DOHH2 (cell line): ENCODE data around the gene CSMD2.

Experiments
- H3F3A ChIP-seq: fragments of 200-600 bp; sonication (generic), shearing (Covaris generic); 2 replicates; pipeline ENCODE4 v1.6.0; 2016; ENCODE audit warnings: antibody characterized with exemption, mild to moderate bottlenecking; ENCODE audit not compliant: control insufficient read depth, insufficient read depth
- H3K27ac ChIP-seq: fragments of 200-600 bp; sonication (generic); 2 replicates; pipeline ENCODE4 v1.5.1; 2014; ENCODE audit warnings: low read depth, mild to moderate bottlenecking, low read length, moderate library complexity
- H3K27me3 ChIP-seq: fragments of 200-600 bp; sonication (generic); 2 replicates; pipeline ENCODE4 v1.6.1; 2014; ENCODE audit warnings: mild to moderate bottlenecking, low read length, mixed read lengths; ENCODE audit not compliant: control insufficient read depth
- H3K36me3 ChIP-seq: fragments of 200-600 bp; sonication (generic); 2 replicates; pipeline ENCODE4 v1.6.1; 2014; ENCODE audit warnings: mild to moderate bottlenecking, low read length, moderate library complexity, mixed read lengths; ENCODE audit not compliant: control insufficient read depth
- H3K4me1 ChIP-seq: fragments of 200-600 bp; sonication (generic); 2 replicates; pipeline ENCODE4 v1.6.1; 2014; ENCODE audit warnings: mild to moderate bottlenecking, low read length, mixed read lengths; ENCODE audit not compliant: control insufficient read depth
- H3K4me2 ChIP-seq: fragments of 200-600 bp; sonication (generic); 2 replicates; pipeline ENCODE4 v1.6.0; 2014; ENCODE audit warnings: mild to moderate bottlenecking, low read length, moderate library complexity
- H3K4me3 ChIP-seq: fragments of 200-600 bp; sonication (generic); 2 replicates; pipeline ENCODE4 v1.5.1; 2014; ENCODE audit warnings: mild to moderate bottlenecking, low read length, mixed read lengths
- H3K79me2 ChIP-seq: fragments of 200-600 bp; sonication (generic); 2 replicates; pipeline ENCODE4 v1.6.1; 2014; ENCODE audit warnings: mild to moderate bottlenecking, low read length, mixed read lengths; ENCODE audit not compliant: control insufficient read depth
- H3K9me2 ChIP-seq: fragments of 200-600 bp; sonication (generic); replicated peaks from 2 replicates; pipeline ENCODE4 v1.6.1; 2014; ENCODE audit warnings: mild to moderate bottlenecking, low read length, mixed read lengths; ENCODE audit not compliant: control insufficient read depth
- H3K9me3 ChIP-seq: fragments of 200-600 bp; sonication (generic); 2 replicates; pipeline ENCODE4 v1.6.1; 2014; ENCODE audit warnings: antibody characterized with exemption, low read length, mixed read lengths; ENCODE audit not compliant: control insufficient read depth, insufficient read depth
- H4K20me1 ChIP-seq: fragments of 200-600 bp; sonication (generic); 2 replicates; pipeline ENCODE4 v1.6.0; 2014; ENCODE audit warnings: low read depth, mild to moderate bottlenecking, antibody characterized with exemption, low read length, moderate library complexity; ENCODE audit not compliant: control insufficient read depth, insufficient read depth
- EZH2phosphoT487 ChIP-seq: fragments of 200-600 bp; sonication (generic); IDR thresholded peaks from 2 replicates; pipeline ENCODE4 v1.6.1; 2017; ENCODE audit warnings: borderline replicate concordance, mild to moderate bottlenecking, antibody characterized with exemption, low read length, moderate library complexity, mixed read lengths
- TF ChIP-seq, protein P1 (sequence below): fragments of 200-600 bp; sonication (generic); IDR thresholded peaks from one replicate; pipeline ENCODE4 v1.5.1; 2014; ENCODE audit warnings: antibody characterized with exemption, mild to moderate bottlenecking, low read depth, low read length; ENCODE audit not compliant: poor library complexity, severe bottlenecking

The CSMD2 gene

DNA sequence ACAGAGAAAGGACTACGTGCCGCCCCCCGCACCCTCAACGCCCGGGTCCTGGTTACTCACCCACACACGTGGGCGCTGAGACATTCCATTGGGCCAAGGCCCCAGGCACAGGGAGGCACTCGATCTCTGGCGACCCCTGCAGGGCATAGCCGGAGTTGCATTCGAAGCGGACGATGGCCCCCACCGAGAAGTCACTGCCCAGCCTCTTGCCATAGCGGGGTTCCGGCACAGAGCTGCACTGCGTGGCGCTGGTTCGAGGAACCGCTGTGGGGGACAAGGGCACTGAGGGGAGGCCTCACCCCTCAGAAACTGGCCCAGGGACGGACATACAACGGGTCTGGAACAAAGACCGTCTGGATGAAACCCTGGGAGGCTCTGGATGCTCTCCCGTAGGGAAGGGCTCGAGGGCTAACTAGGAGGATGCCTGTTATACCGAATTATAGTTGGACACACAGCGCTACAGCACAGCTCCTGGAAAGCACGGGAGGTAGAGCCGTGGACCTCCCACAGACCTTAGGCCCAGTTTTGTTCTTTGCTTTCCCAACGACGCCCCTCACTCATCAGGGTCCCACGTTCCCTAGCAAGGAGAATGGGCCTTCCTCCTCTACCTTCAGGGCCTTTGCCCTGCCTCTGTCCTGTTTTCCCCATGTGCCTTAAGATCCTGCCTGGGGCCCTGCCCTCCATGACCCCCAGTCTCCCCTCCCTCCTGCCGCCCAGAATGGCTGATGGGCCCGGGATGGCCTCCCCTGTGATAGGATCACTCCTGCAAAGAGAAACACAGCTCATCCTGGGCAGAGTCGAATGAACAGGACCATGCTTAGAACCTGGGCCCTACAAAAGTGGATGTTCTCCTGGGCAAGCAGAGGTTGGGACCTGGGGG, 539.8 kb downstream of the CSMD2 start:
- H4K20me1 ChIP-seq: no peaks in the 10 kb centered on the region
- H3K9me3 ChIP-seq: no peaks in the 10 kb centered on the region
- H3K4me1 ChIP-seq: no peaks in the 10 kb centered on the region
- TF ChIP-seq, protein P1, sequence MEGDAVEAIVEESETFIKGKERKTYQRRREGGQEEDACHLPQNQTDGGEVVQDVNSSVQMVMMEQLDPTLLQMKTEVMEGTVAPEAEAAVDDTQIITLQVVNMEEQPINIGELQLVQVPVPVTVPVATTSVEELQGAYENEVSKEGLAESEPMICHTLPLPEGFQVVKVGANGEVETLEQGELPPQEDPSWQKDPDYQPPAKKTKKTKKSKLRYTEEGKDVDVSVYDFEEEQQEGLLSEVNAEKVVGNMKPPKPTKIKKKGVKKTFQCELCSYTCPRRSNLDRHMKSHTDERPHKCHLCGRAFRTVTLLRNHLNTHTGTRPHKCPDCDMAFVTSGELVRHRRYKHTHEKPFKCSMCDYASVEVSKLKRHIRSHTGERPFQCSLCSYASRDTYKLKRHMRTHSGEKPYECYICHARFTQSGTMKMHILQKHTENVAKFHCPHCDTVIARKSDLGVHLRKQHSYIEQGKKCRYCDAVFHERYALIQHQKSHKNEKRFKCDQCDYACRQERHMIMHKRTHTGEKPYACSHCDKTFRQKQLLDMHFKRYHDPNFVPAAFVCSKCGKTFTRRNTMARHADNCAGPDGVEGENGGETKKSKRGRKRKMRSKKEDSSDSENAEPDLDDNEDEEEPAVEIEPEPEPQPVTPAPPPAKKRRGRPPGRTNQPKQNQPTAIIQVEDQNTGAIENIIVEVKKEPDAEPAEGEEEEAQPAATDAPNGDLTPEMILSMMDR: peak; percentile 78
- no peak for TF ChIP-seq EZH2phosphoT487
- H3K36me3 ChIP-seq: no peaks in the 10 kb centered on the region
- H3K27ac ChIP-seq: no peak overlapping the region
- H3K9me2 ChIP-seq: no peaks in the 10 kb centered on the region
- no peaks in the 10 kb centered on the region for H3K79me2 ChIP-seq
- H3F3A ChIP-seq: no peaks in the 10 kb centered on the region
- no peak overlapping the region for H3K4me2 ChIP-seq
- H3K4me3 ChIP-seq: no peak overlapping the region
- H3K27me3 ChIP-seq: no peaks in the 10 kb centered on the region; the same call in 1 of the 2 replicates

DNA sequence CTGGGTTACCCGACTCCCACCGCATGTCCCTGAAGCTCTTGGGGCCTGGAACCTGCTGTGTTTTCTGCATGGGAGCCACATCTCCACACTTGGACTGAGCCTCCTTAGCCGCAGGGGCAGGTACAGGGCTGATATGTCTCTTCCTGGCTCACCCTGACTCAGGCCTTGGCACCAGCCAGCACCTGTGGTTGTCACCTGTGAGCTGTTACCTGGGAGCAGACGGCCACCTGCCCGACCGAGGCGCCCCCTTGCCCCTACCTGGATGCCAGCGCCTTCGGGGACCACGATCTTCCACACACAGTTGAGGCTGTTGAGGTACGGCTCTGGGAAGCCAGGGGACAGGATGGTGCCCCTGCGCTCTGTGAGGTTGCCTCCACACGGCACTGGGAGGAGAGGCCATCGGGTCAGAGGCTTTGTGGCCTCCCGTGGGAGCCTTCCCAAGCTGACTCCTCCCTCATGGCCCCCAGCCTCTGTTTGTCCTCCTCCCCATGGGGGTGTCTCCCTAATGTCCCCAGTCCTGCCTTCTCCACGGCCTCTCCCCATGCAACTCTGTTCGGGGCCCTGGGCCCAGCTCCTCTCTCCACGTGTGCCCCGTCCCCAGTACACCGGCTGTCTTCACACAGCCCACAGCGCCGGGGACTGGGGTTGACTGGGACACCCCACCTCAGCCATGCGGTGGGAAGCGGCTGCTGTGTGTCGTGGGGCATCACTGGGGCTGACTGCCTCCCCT, 540.6 kb downstream of the CSMD2 start:
- Histone ChIP-seq H4K20me1 (no peaks in the 10 kb centered on the region), H3K4me1 (no peaks in the 10 kb centered on the region), H3K4me2 (no peak overlapping the region), H3K36me3 (no peaks in the 10 kb centered on the region), H3K9me2 (no peaks in the 10 kb centered on the region), H3K27me3 (0 out of 2 replicates have a peak, but pooled peaks cover 4% of the 10 kb centered on the region), H3K27ac (no peak overlapping the region), H3K79me2 (no peaks in the 10 kb centered on the region), H3K4me3 (no peak overlapping the region), H3F3A (no peaks in the 10 kb centered on the region), H3K9me3 (no peaks in the 10 kb centered on the region)
- TF ChIP-seq, protein P1: no peak
- TF ChIP-seq EZH2phosphoT487: no peak

GRCh38 chr1:33623811-33624210, 541.2 kb downstream of the CSMD2 start:
- Histone ChIP-seq H3K36me3 (no peaks in the 10 kb centered on the region), H3K4me1 (no peaks in the 10 kb centered on the region), H3K9me3 (no peaks in the 10 kb centered on the region), H3F3A (no peaks in the 10 kb centered on the region), H3K4me2 (no peak overlapping the region), H3K9me2 (no peaks in the 10 kb centered on the region), H4K20me1 (no peaks in the 10 kb centered on the region), H3K4me3 (no peak overlapping the region), H3K27me3 (0 out of 2 replicates have a peak, but pooled peaks cover 5% of the 10 kb centered on the region), H3K27ac (no peak overlapping the region), H3K79me2 (no peaks in the 10 kb centered on the region)
- TF ChIP-seq, protein P1: no peak
- TF ChIP-seq EZH2phosphoT487: no peak
